GM19193 (cell line): ENCODE results near the gene PBRM1.
A peak's percentile ranks its signal among the peaks of the same experiment; 100 is the strongest.

ENCODE experiments used
- POLR2A ChIP-seq: IDR thresholded peaks from 4 replicates; pipeline ENCODE4 v1.6.1; 2011; ENCODE audit not compliant: insufficient read depth, insufficient read length; ENCODE audit errors: extremely low read depth

Gene PBRM1

GRCh38 chr3:52710512-52710911 is 24.8 kb upstream of the PBRM1 start:
- no peak for TF ChIP-seq POLR2A

DNA sequence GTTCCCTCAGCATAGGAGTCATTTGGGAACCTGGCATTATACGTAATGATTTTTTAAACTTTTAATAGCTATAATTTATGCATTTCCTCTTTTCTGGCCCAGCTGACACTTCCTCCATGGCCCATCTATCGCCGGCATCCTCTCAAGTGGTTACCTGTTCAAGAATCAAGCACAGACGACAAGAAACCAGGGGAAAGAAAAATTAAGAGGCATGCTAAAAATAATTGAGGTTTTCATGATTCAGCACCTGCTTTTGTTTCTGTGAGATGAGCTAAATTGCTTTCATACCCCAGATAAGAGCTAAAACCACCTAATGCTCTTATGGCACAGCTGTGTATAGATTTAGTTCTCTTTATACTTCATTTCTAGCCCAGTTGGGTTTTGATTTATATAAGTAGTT is 21.9 kb upstream of the PBRM1 start:
- no peak for TF ChIP-seq POLR2A

DNA sequence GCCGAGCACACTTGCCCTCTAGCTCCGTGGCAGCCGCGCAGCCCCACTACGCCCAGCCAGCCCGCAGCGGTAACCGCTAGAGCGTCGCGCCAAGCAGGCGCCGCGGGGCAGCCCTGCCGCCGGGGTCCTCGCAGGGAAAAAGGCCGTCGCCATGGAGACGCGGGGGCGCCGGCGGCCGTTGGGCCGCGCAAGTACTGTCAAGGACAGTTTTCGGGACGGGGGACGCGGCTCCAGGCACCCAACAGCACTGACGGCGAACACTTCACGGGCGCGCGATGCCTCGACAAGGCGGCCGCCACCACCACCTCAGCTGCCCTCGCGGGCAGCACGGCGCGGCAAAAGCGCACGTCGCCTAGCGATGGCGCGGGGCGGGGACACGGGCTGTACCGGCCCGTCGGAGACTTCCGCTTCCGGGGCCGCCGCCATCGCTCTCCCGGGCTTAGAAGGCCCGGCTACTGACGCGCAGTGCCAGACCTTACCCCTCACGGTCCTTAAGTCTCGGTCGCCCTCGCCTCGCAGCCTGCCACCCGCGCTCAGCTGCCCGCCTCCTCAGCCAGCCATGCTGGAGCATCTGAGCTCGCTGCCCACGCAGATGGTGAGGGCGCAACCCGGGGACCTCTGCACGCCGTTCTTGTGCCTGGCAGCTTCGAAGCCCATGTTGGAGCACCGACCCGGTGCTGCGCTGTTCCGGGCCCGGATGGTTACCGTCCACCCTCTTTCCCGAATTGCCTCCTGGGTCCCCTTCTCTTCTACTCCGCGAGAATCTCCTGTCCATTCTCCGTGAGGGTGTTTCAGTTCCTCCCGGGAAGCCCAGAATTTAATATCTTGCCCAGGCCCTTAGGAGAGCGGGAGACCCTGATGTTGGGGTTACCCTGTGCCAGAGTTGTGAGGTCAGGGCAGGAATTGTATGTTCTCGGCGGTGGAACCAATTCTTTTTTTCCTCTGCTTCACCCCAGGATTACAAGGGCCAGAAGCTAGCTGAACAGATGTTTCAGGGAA is 20.3 kb upstream of the PBRM1 start, which contains the start of the genes GLT8D1 and SPCS1:
Gene GLT8D1 (minus strand): TSS at position 104 of the 999 bp plus-strand sequence. CDS start 5,331 bp downstream, outside the sequence.
Gene SPCS1 (plus strand): TSS at position 419 of the 999 bp plus-strand sequence. CDS start 141 bp downstream, at position 560.
- TF ChIP-seq POLR2A: peak; percentile 85

GRCh38 chr3:52705438-52705687 is 19.6 kb upstream of the PBRM1 start:
- no peak for TF ChIP-seq POLR2A

- TF ChIP-seq POLR2A: no peak
Measured at GRCh38 chr3:52704611-52705437, 19.1 kb upstream of the PBRM1 start.

DNA sequence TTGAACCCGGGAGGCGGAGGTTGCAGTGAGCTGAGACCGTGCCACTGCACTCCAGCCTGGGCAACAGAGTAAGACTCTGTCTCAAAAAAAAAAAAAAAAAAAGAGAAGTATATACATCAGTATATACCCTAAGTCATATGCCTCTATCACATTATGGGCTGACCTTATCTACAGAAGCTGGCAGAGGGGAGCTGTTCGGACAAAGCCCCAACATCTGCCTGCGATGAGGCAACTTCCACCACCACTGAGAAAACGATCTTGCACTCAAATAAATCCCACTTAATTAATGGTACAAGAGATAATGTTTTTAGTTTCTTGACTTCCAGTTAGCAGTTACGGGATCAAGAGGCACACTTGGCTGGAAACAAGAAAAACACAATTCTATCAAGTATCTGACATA is 17.6 kb upstream of the PBRM1 start:
- TF ChIP-seq POLR2A: no peak

DNA sequence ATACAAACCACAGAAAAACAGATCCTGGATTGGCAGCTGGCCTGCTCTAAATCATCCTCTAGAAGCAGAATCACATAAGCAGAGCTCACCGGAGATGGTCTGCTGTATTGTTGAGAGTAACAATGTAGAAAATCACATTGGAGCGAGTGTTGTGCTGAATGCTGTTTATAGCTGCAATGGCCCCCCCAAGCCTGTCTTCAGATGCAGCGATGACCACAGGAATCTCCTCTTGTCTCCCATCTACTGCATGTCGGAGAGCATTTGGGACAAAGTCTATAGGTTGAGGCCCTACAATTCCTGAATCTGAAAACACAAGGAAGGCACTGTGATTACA is 11.9 kb upstream of the PBRM1 start:
- TF ChIP-seq POLR2A: no peak

DNA sequence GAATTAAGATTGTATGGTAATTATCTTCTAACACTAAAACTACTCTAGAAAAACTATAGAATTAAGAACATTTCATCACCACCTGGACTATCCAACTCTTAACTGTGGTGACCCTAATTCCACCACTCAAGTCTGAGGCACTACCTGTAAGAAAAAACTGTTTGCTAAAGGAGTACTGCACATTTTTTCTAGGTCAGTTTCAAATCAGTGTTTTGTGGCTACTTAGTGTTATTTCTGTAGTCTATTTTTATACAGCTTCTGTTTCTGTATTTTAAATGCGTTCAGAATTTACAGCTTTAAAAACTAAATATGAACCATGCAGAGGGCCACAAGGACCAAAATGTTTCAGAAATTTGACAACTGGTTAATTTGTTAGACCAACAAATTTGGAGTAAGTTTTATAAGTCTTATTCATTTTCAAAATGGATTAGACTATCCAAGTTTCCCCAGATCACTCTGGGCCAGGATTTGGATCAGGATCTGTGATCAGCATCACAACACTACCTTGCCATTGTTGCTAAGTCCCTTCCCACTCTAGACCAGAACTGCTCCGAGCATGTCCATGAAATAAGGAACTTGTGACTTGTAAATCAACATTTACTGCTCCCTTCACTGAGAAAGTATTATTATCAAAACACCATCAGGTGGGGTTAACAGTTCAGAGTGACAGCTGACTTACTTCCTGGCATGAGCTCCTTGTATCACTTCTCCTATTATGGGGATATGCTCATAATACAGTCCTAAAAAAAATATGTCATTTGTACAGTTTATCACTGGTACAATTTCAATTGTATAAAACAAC is 11.3 kb upstream of the PBRM1 start:
- no peak for TF ChIP-seq POLR2A

- no peak for TF ChIP-seq POLR2A
Measured at GRCh38 chr3:52695798-52696671, 10.3 kb upstream of the PBRM1 start.

- TF ChIP-seq POLR2A: no peak
Measured at GRCh38 chr3:52694528-52695189, 8.9 kb upstream of the PBRM1 start.

GRCh38 chr3:52693071-52693470 is 7.4 kb upstream of the PBRM1 start:
- no peak for TF ChIP-seq POLR2A

GRCh38 chr3:52690560-52690959 is 4.8 kb upstream of the PBRM1 start:
- TF ChIP-seq POLR2A: no peak

DNA sequence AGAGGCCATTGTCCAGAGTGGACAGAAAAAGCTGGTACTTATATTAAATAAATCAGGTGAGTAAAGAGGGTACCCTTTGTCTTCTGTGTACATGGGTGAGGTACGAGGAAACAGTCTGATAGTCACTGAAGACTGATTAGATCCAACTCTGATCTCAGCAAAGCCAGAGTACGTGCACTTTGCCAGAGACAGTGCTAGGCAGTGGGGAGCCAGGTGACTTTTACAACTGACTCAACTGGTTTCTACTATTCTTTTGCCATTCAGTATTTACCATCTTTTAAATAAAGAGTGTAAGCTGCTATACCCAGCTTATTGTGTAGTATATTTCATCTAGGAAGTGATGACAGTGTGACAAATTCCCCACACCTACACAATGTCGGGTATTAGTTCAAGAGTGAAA is 3.4 kb upstream of the PBRM1 start:
- no peak for TF ChIP-seq POLR2A

- no peak for TF ChIP-seq POLR2A
Measured at GRCh38 chr3:52688266-52688665, 2.6 kb upstream of the PBRM1 start.

DNA sequence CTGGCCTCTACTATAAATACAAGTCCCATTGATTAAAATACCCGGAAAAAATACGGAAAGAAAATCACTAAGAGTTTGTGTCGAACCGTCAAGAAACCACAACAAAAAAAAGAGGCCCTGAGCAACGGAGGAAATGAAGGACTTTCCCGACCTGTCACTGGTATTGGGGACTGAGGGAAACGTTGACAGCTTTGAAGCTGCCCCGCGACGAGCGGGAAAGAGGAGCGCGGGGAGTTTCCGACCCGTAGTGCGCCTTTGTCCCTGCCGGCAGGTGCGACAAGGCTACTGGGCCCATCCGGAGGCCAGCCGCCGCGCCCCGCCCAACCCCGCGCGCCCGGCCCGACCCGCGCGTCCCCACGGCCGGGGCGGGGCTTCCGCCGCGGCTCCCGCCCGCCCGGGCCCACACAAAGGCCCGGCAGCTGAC is 416 bp downstream of the PBRM1 start:
- no peak for TF ChIP-seq POLR2A
